ENCODE data around the gene MAP4K4.
"Not testable (repeated sequence)": the region's sequence is repeated elsewhere in the genome, so short reads cannot be mapped to it uniquely, and the experiment has no call there.

Gene MAP4K4

DNA sequence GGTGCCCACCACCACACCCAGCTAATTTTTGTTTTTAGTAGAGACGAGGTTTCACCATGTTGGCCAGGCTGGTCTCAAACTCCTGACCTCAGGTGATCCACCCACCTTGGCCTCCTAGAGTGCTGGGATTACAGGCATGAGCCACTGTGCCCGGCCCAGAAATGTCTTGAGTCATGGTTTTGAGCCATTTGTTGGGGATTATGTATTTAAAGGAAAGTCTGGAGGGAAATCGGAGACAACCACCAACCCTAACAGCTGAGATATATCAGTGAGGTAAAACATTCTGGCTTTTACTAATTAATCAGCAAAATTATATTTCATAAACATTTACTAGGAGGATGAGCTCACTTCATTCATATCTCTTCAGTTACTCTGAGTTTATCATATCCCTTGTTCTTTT is 72.2 kb downstream of the MAP4K4 start:
- DNase-seq (ENCODE audit: low read depth) = not testable (repeated sequence)

DNA sequence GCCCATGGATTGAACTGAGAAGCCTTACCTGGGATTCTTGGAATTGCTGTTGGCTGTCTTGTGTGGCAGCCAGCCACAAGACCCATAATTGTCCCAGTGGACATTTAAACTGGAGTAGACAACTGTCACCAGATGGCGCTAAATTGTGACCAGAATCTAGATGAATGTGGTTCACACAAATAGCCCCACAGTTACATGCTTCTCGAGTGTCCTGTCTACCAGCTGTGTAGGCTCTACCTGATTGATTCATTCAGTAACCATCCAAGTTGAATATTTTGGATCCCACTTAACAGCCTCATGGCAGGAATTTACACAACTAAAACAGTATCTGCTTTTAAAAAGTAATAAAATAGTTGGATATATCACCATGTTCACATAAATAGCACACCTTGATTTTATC is 73.2 kb downstream of the MAP4K4 start:
- peak; percentile 47 for DNase-seq (ENCODE audit: low read depth)

- DNase-seq (ENCODE audit: low read depth) = no peak
Observed at GRCh38 chr2:101771227-101771902, 73.9 kb downstream of the MAP4K4 start.

DNA sequence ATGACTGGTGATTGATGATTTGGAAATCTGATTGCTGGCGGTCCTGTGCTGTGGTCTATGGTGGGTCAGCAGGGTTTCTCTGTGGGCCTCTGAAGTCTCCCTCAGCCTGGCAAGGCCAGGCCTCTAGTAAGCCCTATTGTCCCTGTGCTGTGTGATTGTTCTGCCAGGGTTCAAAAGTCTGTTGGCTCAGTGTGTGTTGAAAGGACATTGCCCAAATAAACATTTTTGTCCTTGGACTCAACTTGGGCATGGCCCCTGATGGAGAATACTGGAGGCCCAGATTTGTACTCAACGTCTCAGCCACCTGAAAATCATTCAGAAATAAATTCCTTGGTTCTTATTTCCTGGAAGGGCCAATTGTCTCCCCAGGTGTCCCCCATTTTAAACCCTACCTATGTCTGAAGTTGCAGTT is 74.4 kb downstream of the MAP4K4 start:
- no peak for DNase-seq (ENCODE audit: low read depth)

- no peak for DNase-seq (ENCODE audit: low read depth)
Observed at GRCh38 chr2:101773137-101773536, 75.6 kb downstream of the MAP4K4 start.

- DNase-seq (ENCODE audit: low read depth) = not testable (repeated sequence)
Observed at GRCh38 chr2:101773961-101774360, 76.5 kb downstream of the MAP4K4 start.

DNA sequence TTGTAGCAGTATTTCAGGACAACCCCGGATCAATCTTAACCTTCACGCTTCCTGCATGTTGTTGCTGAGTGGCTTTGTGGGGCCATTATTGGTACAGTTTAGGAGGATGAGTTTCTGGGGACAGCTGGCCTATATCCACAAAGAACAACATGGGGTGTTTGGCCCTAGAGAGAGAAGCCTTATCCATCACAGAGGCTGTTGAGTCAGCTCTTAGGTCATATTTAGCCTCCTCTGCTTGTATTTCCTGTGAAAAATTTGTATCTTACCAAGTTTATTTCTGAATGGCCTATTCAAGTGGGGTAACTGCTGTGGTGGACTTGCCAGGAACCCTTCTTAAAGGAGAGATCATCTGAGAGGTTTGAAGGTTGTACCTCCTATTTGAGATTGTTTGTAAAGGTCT is 77.6 kb downstream of the MAP4K4 start:
- DNase-seq (ENCODE audit: low read depth) = peak; percentile 45

DNA sequence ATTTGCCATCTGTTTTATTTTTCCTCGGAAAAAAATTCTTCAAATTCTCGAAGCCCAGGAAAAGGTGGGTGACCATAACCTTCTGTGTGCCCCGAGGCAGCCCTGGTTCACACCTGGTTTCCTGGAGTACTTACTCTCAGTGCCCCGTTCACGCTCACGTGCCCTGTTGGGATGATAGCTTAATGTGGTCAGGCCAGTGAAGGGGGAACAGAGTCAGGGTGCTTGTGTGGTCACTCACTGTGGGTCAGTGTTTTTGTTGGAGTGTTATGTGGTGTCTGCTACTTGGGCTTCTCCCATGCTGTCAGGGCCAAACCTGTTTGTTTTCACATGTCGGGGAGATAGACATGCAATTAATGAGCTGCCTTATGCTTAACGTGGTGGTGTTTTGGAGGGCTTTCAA is 78.1 kb downstream of the MAP4K4 start:
- DNase-seq (ENCODE audit: low read depth) = no peak

- DNase-seq (ENCODE audit: low read depth) = no peak
Observed at GRCh38 chr2:101776172-101777043, 78.9 kb downstream of the MAP4K4 start.

DNA sequence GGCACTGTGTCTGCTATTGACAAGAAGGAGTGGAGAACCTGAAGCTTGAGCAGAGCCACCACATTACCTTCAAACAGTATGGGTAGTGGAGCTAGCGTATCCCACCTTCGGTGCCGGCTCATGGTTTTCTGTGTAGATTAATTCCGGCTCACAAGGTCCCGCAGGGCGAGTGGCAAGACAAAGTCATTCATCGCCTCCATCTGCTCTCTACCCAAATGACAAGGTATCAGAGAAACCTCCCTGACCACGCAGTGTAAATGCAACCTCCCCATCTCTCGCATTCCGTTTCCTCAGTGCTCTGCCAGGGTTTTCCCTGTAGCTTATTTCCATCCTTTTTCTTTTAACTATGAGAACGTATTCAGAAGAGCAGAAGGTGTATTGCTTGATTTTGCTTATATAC is 79.8 kb downstream of the MAP4K4 start:
- no peak for DNase-seq (ENCODE audit: low read depth)

- no peak for DNase-seq (ENCODE audit: low read depth)
Observed at GRCh38 chr2:101778102-101778501, 80.6 kb downstream of the MAP4K4 start.

DNA sequence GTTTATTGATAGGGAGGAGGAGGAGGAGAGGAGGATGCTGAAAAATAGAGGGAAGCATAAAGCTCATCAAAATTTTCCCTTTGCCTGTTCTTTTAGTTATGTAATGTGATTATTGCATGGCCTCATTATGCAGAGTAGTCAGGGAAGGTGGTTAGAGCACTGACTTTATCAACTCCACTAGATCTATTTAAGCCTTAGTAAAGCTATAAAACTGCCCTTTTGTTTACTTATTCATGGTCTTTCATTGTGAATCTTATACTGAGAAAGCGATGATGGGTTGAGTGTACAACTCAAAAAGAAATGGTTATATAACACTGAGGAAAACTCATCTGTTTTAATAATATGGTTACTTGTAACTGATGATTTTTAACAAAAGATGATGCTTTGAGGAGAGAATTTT is 81.7 kb downstream of the MAP4K4 start:
- no peak for DNase-seq (ENCODE audit: low read depth)

GRCh38 chr2:101779656-101780055 is 82.1 kb downstream of the MAP4K4 start:
- no peak for DNase-seq (ENCODE audit: low read depth)

DNA sequence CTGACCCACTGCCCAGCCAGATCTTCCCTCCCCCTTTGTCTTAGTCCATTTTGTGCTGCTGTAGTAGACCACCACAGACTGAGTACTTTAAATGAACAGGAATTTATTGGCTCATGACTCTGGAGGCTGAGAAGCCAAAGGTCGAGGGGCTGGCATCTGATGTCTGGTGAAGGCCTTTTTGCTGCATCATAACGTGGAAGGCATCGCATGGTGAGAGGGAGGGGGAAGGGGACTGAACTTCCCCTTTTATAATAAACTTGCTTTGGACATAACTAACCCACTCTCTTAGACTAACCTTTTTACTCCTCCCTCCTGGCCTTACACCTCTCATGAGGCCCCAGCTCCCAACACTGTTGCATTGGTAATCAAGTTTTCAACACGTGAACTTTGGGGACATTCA is 83.8 kb downstream of the MAP4K4 start:
- DNase-seq (ENCODE audit: low read depth) = no peak

DNA sequence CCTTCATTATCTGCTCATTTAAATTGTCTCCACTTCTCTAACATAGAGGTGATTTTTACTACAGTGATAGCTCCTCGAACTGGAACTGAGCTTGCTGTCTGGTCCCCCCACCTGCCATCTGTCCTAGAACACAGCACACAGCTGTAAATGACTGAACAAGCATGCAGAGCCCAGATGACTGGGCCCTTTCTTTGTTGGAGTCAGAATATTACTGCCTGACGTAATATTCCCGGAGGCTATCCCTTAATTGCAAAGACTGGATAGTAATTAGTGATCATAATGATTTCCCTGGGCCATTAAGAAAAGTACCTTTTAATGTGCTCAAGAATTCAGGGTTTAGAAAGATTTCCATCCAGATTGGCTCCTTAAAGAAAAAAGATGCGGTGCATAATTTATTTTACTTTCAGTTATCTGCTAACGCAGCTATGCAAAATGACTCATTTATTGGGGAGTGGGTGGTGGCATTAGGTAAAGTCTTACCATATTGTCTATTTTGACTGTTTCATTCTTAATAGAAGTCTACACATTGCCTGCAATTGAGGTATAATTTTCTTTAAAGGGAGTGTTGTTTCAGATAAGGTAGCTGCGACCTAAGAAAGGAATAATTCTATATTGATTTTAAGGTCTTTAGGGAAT is 84.4 kb downstream of the MAP4K4 start:
- DNase-seq (ENCODE audit: low read depth) = no peak

GRCh38 chr2:101782427-101782792 is 84.9 kb downstream of the MAP4K4 start:
- no peak for DNase-seq (ENCODE audit: low read depth)

DNA sequence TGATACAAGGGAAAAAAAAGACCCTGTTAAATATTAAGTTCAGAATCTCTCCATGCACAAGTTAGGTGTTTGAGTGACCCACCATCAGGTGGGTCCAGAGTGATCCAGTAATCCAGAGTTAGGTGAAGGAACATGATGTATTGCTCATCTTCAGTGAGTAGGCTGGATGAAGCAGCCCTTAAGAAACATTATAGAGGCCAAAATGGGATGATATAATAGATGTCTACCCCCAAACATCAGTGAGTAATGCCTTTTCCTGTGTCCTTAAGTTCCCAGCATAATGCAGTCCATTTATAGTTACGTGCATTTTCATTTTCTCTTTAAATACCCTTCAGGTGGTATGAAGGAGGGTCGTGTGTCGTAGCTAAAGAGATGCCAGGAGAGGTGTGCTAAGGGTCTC is 89.6 kb downstream of the MAP4K4 start:
- DNase-seq (ENCODE audit: low read depth) = peak; percentile 65

DNA sequence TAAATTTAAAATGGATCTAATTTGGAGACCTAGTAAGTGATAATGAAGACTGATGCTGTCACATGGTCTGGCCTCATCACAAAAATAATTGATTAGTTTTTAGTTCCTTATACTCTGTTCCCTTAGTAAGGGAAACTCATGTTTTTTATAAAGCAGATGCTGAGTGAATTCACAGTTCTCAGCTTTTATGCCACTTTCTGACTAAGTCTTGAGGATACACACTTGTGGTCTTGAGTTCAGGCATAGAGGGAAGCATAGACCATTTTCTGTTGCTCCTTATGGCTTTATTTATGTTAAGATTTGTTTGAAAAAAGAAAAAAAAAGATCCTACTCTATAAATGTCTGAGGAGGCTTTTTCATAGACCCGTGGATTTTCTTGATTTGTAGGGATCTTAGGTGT is 91.1 kb downstream of the MAP4K4 start:
- no peak for DNase-seq (ENCODE audit: low read depth)

- peak; percentile 76 for DNase-seq (ENCODE audit: low read depth)
Observed at GRCh38 chr2:101788995-101789970, 91.8 kb downstream of the MAP4K4 start.

DNA sequence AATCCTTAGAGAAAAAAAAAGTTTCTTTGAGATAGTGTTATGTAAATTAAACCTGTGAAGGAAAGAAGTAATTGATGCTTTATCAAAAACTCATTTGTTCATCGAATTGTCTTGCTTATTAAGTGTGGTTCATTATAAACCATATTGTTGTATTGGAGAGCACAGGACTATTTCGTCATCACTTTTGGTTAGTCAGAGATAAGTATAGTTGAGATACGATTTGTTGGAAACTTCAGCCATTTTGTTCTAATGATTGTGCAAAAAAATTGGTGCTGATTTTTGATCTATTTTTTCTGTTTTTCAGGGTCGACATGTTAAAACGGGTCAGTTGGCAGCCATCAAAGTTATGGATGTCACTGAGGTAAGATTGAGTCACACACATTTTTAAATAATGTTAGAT is 92.9 kb downstream of the MAP4K4 start:
- DNase-seq (ENCODE audit: low read depth) = peak; percentile 47

DNA sequence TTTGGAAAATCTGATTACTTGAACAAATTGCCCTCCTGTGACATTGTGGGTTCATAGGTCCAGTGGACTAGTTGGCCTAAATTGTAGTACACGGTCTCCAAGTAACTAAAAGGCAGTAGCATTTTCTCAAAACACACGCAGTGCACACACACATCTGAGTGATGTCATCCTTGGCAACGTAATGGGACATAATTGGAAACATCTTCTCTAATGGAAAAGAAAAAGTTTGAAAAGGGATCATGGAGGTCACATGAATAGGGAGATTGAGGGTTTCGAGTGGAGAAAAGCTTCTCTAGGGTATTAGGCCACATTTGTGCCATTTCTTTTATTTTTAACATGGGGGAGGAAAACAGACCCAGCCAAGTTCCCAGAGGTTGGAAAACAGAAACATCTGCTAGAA is 93.3 kb downstream of the MAP4K4 start:
- peak; percentile 72 for DNase-seq (ENCODE audit: low read depth)

- DNase-seq (ENCODE audit: low read depth) = no peak
Observed at GRCh38 chr2:101792208-101792607, 94.7 kb downstream of the MAP4K4 start.
